Liver (tissue), 9 donors: ENCODE measurements around the gene LRIT1. TPM values are rescaled to one million over a fixed set of nuclear protein-coding genes. Genes with fewer than 3 reads are reported as not detected.
A peak's percentile ranks its signal among the peaks of the same experiment; 100 is the strongest.

Experiments
- DNase-seq: peaks from one replicate; pipeline ENCODE4 v3.0.0-alpha.2; 2017; ENCODE audit warnings: low spot score
- H3K27ac ChIP-seq, 2 donors: one replicate each; pipeline ENCODE4 v1.7.0; 2013; ENCODE audit warnings: inconsistent platforms in 2 of 2, low read length in 2 of 2, control low read depth in 1 of 2, low read depth in 1 of 2, mild to moderate bottlenecking in 1 of 2
- H3K27me3 ChIP-seq, 4 donors: one replicate each; pipeline versions ENCODE4 v1.6.1 to v1.7.0; 2013; ENCODE audit warnings: low read length in 3 of 4, inconsistent platforms in 1 of 4, mild to moderate bottlenecking in 1 of 4, moderate library complexity in 1 of 4; ENCODE audit not compliant: control insufficient read depth in 4 of 4, insufficient read depth in 4 of 4
- H3K36me3 ChIP-seq, 4 donors: one replicate each; pipeline versions ENCODE4 v1.6.1 to v1.7.0; 2013; ENCODE audit warnings: low read length in 3 of 4, mild to moderate bottlenecking in 3 of 4, low read depth in 1 of 4, moderate library complexity in 1 of 4; ENCODE audit not compliant: control insufficient read depth in 4 of 4, insufficient read depth in 3 of 4
- H3K4me1 ChIP-seq, 4 donors: one replicate each; pipeline versions ENCODE4 v1.6.1 to v1.7.0; 2013; ENCODE audit warnings: low read length in 3 of 4, mild to moderate bottlenecking in 3 of 4, moderate library complexity in 1 of 4; ENCODE audit not compliant: control insufficient read depth in 4 of 4, insufficient read depth in 4 of 4
- H3K4me3 ChIP-seq, 3 donors: one replicate each; pipeline versions ENCODE4 v1.6.1 to v1.7.0; 2013; ENCODE audit warnings: low read length in 3 of 3, control low read depth in 1 of 3, low read depth in 1 of 3, mild to moderate bottlenecking in 1 of 3
- H3K9ac ChIP-seq, 2 donors: one replicate each; pipeline ENCODE4 v1.7.0; 2013; ENCODE audit warnings: low read length in 2 of 2, mild to moderate bottlenecking in 2 of 2, moderate library complexity in 2 of 2, control low read depth in 1 of 2, low read depth in 1 of 2
- H3K9me3 ChIP-seq, 4 donors: one replicate each; pipeline versions ENCODE4 v1.6.1 to v1.7.0; 2013; ENCODE audit warnings: low read length in 3 of 4; ENCODE audit not compliant: control insufficient read depth in 4 of 4
- ATF3 ChIP-seq: IDR thresholded peaks from 2 replicates; pipeline ENCODE4 v1.6.1; 2016; ENCODE audit warnings: antibody characterized with exemption
- CTCF ChIP-seq: fragments of 150-350 bp; IDR thresholded peaks from 2 replicates; pipeline ENCODE4 v1.5.1; 2017; ENCODE audit warnings: improper control_type of control experiment, low read depth, low read length; ENCODE audit not compliant: missing input control
- FOXA1 ChIP-seq: IDR thresholded peaks from 2 replicates; pipeline ENCODE4 v1.6.1; 2016; ENCODE audit warnings: antibody characterized with exemption
- FOXA2 ChIP-seq: IDR thresholded peaks from 2 replicates; pipeline ENCODE4 v1.6.1; 2016; ENCODE audit warnings: antibody characterized with exemption
- GABPA ChIP-seq, 2 donors: IDR thresholded peaks in 1 of 2; conservative IDR thresholded peaks in 1 of 2; 2 replicates each; pipeline ENCODE4 v1.6.1; 2016; ENCODE audit warnings: antibody characterized with exemption in 2 of 2, mild to moderate bottlenecking in 1 of 2, moderate library complexity in 1 of 2
- HNF4A ChIP-seq, 2 donors: conservative IDR thresholded peaks; 2 replicates each; pipeline ENCODE4 v1.6.1; 2016; ENCODE audit warnings: antibody characterized with exemption in 2 of 2, mild to moderate bottlenecking in 2 of 2
- HNF4G ChIP-seq: IDR thresholded peaks from 2 replicates; pipeline ENCODE4 v1.6.1; 2016; ENCODE audit warnings: antibody characterized with exemption
- MAX ChIP-seq: IDR thresholded peaks from 2 replicates; pipeline ENCODE4 v1.6.1; 2016; ENCODE audit warnings: antibody characterized with exemption
- NR2F2 ChIP-seq: IDR thresholded peaks from 2 replicates; pipeline ENCODE4 v1.6.1; 2016; ENCODE audit warnings: antibody characterized with exemption
- RAD21 ChIP-seq, 2 donors: IDR thresholded peaks; 2 replicates each; pipeline ENCODE4 v1.6.1; 2016; ENCODE audit warnings: antibody characterized with exemption in 2 of 2, mild to moderate bottlenecking in 2 of 2
- SP1 ChIP-seq: IDR thresholded peaks from 2 replicates; pipeline ENCODE4 v1.6.1; 2018; ENCODE audit warnings: antibody characterized with exemption, mild to moderate bottlenecking
- TAF1 ChIP-seq: conservative IDR thresholded peaks from 2 replicates; pipeline ENCODE4 v1.6.1; 2016; ENCODE audit warnings: antibody characterized with exemption, mild to moderate bottlenecking
- ZBTB33 ChIP-seq: IDR thresholded peaks from 2 replicates; pipeline ENCODE4 v1.6.1; 2016; ENCODE audit warnings: antibody characterized with exemption
- WGBS: extraction: QIAGEN DNeasy Blood & Tissue Kit; methylation state at CpG from one replicate; pipeline ENCODE4 v1.1.7; 2013; 5-methylcytosine and 5-hydroxymethylcytosine counted together
- polyA plus RNA-seq, 2 donors: library from polyadenylated mRNA; stranded (reverse) in 1 of 2; unstranded in 1 of 2; fragments of 200-250 nt in 1 of 2; fragments of >200 nt in 1 of 2; fragmentation: Nextera tagmentation in 1 of 2; extraction: Ambion mirVana in 1 of 2; gene quantifications; one replicate each; pipeline versions ENCODE4 v1.2.1 to v1.2.3, GENCODE V29; 2013 to 2015
- total RNA-seq, 2 donors: library from RNA; depleted of rRNA; stranded (reverse); fragments of >200 nt; gene quantifications; one replicate each; pipeline ENCODE4 v1.2.3, GENCODE V29; 2014
- donor health status: healthy.
- donor health status: healthy.
- donor health status: healthy.
- donor health status: healthy.
- donor health status: healthy.

Gene LRIT1
- total and polyA plus RNA-seq, 4 donors, result not detected

GRCh38 chr10:84205853-84206525, 35.4 kb downstream of the LRIT1 start:
- no peaks in the 10 kb centered on the region for H3K4me1 ChIP-seq
- no peak overlapping the region for H3K4me3 ChIP-seq
- no peak for TF ChIP-seq HNF4G
- no peak for TF ChIP-seq SP1
- TF ChIP-seq NR2F2, result no peak
- no peak for TF ChIP-seq ZBTB33
- TF ChIP-seq FOXA1, result no peak
- no peak for TF ChIP-seq TAF1
- TF ChIP-seq CTCF, result no peak
- TF ChIP-seq MAX, result no peak
- no peak for TF ChIP-seq FOXA2
- no peak for TF ChIP-seq HNF4A (conservative IDR thresholded peaks at IDR 0.05)
- TF ChIP-seq GABPA (IDR thresholded peaks at IDR 0.05 in 1 of 2, conservative IDR thresholded peaks at IDR 0.05 in 1 of 2), result no peak
- TF ChIP-seq RAD21 (IDR thresholded peaks at IDR 0.05), result no peak
- no peak for TF ChIP-seq ATF3
- peaks cover 0 to 6% (median 0%) of the 10 kb centered on the region in 4 donors for H3K27me3 ChIP-seq
- no peak for DNase-seq
- H3K36me3 ChIP-seq, result no peaks in the 10 kb centered on the region
- H3K9me3 ChIP-seq, result no peaks in the 10 kb centered on the region
- H3K9ac ChIP-seq, result no peak overlapping the region
- no peak overlapping the region for H3K27ac ChIP-seq
- WGBS, result 57% methylated on average over 6 of the region's 6 CpGs

- TF ChIP-seq RAD21 (IDR thresholded peaks at IDR 0.05) (peak; percentile 50 to 73), TAF1 (no peak), CTCF (peak; percentile 58), ZBTB33 (no peak)
- Histone ChIP-seq H3K9me3 (no peaks in the 10 kb centered on the region), H3K27me3 (peaks cover 0 to 6% (median 0%) of the 10 kb centered on the region in 4 donors), H3K4me3 (no peak overlapping the region), H3K36me3 (no peaks in the 10 kb centered on the region), H3K9ac (no peak overlapping the region), H3K27ac (no peak overlapping the region), H3K4me1 (no peaks in the 10 kb centered on the region)
- DNase-seq, result peak; percentile 62
- WGBS, result 38% methylated on average over 8 of the region's 8 CpGs
These were observed 36.1 kb downstream of the LRIT1 start for GRCh38 chr10:84205049-84205852.
